NCI-H1092 (cell line): ENCODE measurements around the gene MYCL.
A peak's percentile ranks its signal among the peaks of the same experiment; 100 is the strongest.

Experiments
- DNase-seq: peaks from one replicate; lab custom pipeline; 2025; lab: John Stamatoyannopoulos, UW

The MYCL gene

GRCh38 chr1:39852214-39852791 lies 49.4 kb downstream of the MYCL start:
- no peak for DNase-seq

- no peak for DNase-seq
Measured at GRCh38 chr1:39850606-39851216, 51.0 kb downstream of the MYCL start.

GRCh38 chr1:39849203-39849602 lies 52.5 kb downstream of the MYCL start:
- DNase-seq: no peak

- no peak for DNase-seq
Measured at GRCh38 chr1:39847940-39848339, 53.8 kb downstream of the MYCL start.

GRCh38 chr1:39846796-39847195 lies 54.9 kb downstream of the MYCL start:
- DNase-seq: no peak

GRCh38 chr1:39845569-39846566 lies 55.8 kb downstream of the MYCL start:
- DNase-seq: peak; percentile 100
